Keratinocyte (primary cell): ENCODE data around the gene HERC2. TPM values are rescaled to one million over a fixed set of nuclear protein-coding genes. Genes with fewer than 3 reads are reported as not detected.

ENCODE experiments used
- DNase-seq: peaks from one replicate; pipeline ENCODE4 v3.0.0-alpha.2; 2011; ENCODE audit warnings: low read depth, missing footprints, low spot score
- FAIRE-seq: peaks from 2 replicates; lab custom pipeline; 2011; peaks lifted over from hg19 to GRCh38; lab: Jason Lieb, UNC
- H2AFZ ChIP-seq: 2 replicates; pipeline ENCODE4 v1.6.0; 2012; ENCODE audit warnings: low read length, control low read depth, inconsistent platforms; ENCODE audit not compliant: control insufficient read depth
- H3K27ac ChIP-seq: 2 replicates; pipeline ENCODE4 v1.5.1; 2011; ENCODE audit warnings: low read length; ENCODE audit not compliant: control insufficient read depth, insufficient read depth
- H3K27me3 ChIP-seq: 3 replicates; pipeline ENCODE4 v1.6.0; 2011; ENCODE audit warnings: low read length; ENCODE audit not compliant: control insufficient read depth, insufficient read depth; ENCODE audit errors: extremely low read depth
- H3K36me3 ChIP-seq, 2 experiments: 2 replicates in 1 of 2; 3 replicates in 1 of 2; pipeline ENCODE4 v1.5.1; 2011; ENCODE audit warnings: low read length in 2 of 2, mild to moderate bottlenecking in 1 of 2; ENCODE audit not compliant: control insufficient read depth in 2 of 2, insufficient read depth in 2 of 2; ENCODE audit errors: extremely low read depth in 1 of 2
- H3K4me1 ChIP-seq: 3 replicates; pipeline ENCODE4 v1.5.1; 2011; ENCODE audit warnings: low read length; ENCODE audit not compliant: control insufficient read depth, insufficient read depth; ENCODE audit errors: extremely low read depth
- H3K4me2 ChIP-seq: 3 replicates; pipeline ENCODE4 v1.6.0; 2011; ENCODE audit warnings: low read depth, low read length; ENCODE audit not compliant: control insufficient read depth, insufficient read depth; ENCODE audit errors: extremely low read depth
- H3K4me3 ChIP-seq, 3 experiments: fragments of 200-600 bp in 1 of 3; sonication (generic) in 1 of 3; 2 replicates in 2 of 3; 3 replicates in 1 of 3; pipeline ENCODE4 v1.5.1; 2011 to 2016; ENCODE audit warnings: low read length in 3 of 3, mild to moderate bottlenecking in 3 of 3, control low read depth in 2 of 3, inconsistent platforms in 1 of 3, low read depth in 1 of 3, mixed read lengths in 1 of 3, mixed run types in 1 of 3, moderate library complexity in 1 of 3; ENCODE audit not compliant: control insufficient read depth in 2 of 3, insufficient read depth in 2 of 3; ENCODE audit errors: extremely low read depth in 1 of 3
- H3K79me2 ChIP-seq: 2 replicates; pipeline ENCODE4 v1.6.0; 2012; ENCODE audit warnings: low read length; ENCODE audit not compliant: control insufficient read depth, insufficient read depth
- H3K9ac ChIP-seq: 3 replicates; pipeline ENCODE4 v1.6.0; 2011; ENCODE audit warnings: low read length; ENCODE audit not compliant: control insufficient read depth, insufficient read depth; ENCODE audit errors: extremely low read depth
- H3K9me1 ChIP-seq: 3 replicates; pipeline ENCODE4 v1.6.0; 2011; ENCODE audit warnings: low read length; ENCODE audit not compliant: control insufficient read depth, insufficient read depth; ENCODE audit errors: extremely low read depth
- H3K9me3 ChIP-seq: 2 replicates; pipeline ENCODE4 v1.5.1; 2012; ENCODE audit warnings: low read depth, low read length; ENCODE audit not compliant: control insufficient read depth
- H4K20me1 ChIP-seq: 3 replicates; pipeline ENCODE4 v1.6.0; 2011; ENCODE audit warnings: low read length; ENCODE audit not compliant: control insufficient read depth, insufficient read depth; ENCODE audit errors: extremely low read depth
- EZH2 ChIP-seq: IDR thresholded peaks from one replicate; pipeline ENCODE4 v1.6.1; 2012; ENCODE audit warnings: inconsistent platforms, mild to moderate bottlenecking, low read length, moderate library complexity
- dilution Hi-C: fragments of 300-500 bp; cut with MboI; formaldehyde crosslinking; loops from one replicate; pipeline ENCODE4 v1.7.0; 2020; ENCODE audit warnings: low sequenced_read_pairs; ENCODE audit not compliant: extremely low pct_ligation_motif_present
- polyA plus RNA-seq, 5 experiments: library from polyadenylated mRNA; depleted of rRNA in 3 of 5; stranded (reverse) in 3 of 5; stranded (forward) in 1 of 5; unstranded in 1 of 5; fragments of >200 nt; gene quantifications; 1 replicate in 1 of 5; 2 replicates in 3 of 5; 3 replicates in 1 of 5; pipeline versions ENCODE4 v1.2.1 to v1.2.3, GENCODE V29; 2011 to 2012; ENCODE audit warnings: missing spikeins in 2 of 5, low read depth in 1 of 5, low replicate concordance in 1 of 5
- small RNA-seq, 3 experiments: library from RNA; depleted of rRNA; stranded (forward); fragments of <200 nt; gene quantifications; one replicate each; pipeline ENCODE3, GENCODE V24; 2012; ENCODE audit warnings: low read depth in 3 of 3, low replicate concordance in 1 of 3; ENCODE audit not compliant: insufficient read length in 3 of 3
- TF ChIP-seq, protein P1 (sequence below), 3 experiments: IDR thresholded peaks in 1 of 3; conservative IDR thresholded peaks in 1 of 3; optimal IDR thresholded peaks in 1 of 3; 2 replicates in 2 of 3; 3 replicates in 1 of 3; pipeline versions ENCODE3 to v1.5.1; 2011; ENCODE audit warnings: low read length in 3 of 3, mild to moderate bottlenecking in 3 of 3, moderate library complexity in 2 of 3, control low read depth in 1 of 3, inconsistent platforms in 1 of 3; ENCODE audit not compliant: insufficient read depth in 2 of 3; ENCODE audit errors: extremely low read depth in 1 of 3

Gene HERC2
- polyA plus RNA-seq, 1 donor (not counting 4 experiments of a cell fraction or from before 2014, with no cell fraction given), result 12.4 TPM

DNA sequence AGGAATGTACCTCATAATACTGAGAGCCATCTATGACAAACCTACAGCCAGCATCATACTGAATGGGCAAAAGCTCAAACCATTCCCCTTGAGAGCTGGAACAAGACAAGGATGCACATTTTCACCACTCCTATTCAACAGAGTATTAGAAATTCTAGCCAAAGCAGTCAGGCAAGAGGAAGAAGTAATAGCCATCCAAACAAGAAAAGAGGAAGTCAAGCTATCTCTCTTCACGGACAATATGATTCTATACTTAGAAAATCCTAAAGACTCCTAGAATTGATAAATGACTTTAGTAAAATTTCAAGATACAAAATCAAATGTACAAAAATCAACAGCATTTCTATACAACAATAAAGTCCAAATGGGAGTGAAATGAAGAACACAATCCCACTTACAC lies 253.0 kb downstream of the HERC2 start:
- Histone ChIP-seq H4K20me1 (no peaks in the 10 kb centered on the region), H3K4me1 (no peaks in the 10 kb centered on the region), H3K4me3 (no peak overlapping the region), H3K36me3 (no peaks in the 10 kb centered on the region), H3K79me2 (no peaks in the 10 kb centered on the region), H3K9ac (no peak overlapping the region), H3K27me3 (no peaks in the 10 kb centered on the region), H3K9me3 (no peaks in the 10 kb centered on the region), H3K27ac (no peak overlapping the region), H3K4me2 (no peak overlapping the region), H3K9me1 (no peaks in the 10 kb centered on the region), H2AFZ (no peak overlapping the region)
- dilution Hi-C loops, result no loop called here
- FAIRE-seq, result no peak
- no peak for DNase-seq
- TF ChIP-seq, protein P1, sequence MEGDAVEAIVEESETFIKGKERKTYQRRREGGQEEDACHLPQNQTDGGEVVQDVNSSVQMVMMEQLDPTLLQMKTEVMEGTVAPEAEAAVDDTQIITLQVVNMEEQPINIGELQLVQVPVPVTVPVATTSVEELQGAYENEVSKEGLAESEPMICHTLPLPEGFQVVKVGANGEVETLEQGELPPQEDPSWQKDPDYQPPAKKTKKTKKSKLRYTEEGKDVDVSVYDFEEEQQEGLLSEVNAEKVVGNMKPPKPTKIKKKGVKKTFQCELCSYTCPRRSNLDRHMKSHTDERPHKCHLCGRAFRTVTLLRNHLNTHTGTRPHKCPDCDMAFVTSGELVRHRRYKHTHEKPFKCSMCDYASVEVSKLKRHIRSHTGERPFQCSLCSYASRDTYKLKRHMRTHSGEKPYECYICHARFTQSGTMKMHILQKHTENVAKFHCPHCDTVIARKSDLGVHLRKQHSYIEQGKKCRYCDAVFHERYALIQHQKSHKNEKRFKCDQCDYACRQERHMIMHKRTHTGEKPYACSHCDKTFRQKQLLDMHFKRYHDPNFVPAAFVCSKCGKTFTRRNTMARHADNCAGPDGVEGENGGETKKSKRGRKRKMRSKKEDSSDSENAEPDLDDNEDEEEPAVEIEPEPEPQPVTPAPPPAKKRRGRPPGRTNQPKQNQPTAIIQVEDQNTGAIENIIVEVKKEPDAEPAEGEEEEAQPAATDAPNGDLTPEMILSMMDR (optimal IDR thresholded peaks at IDR 0.05 in 1 of 3, IDR thresholded peaks at IDR 0.05 in 1 of 3, conservative IDR thresholded peaks at IDR 0.05 in 1 of 3; ENCODE audit: extremely low read depth in 1 of 3, insufficient read depth in 2 of 3, low read length in 3 of 3), result no peak
- no peak for TF ChIP-seq EZH2

DNA sequence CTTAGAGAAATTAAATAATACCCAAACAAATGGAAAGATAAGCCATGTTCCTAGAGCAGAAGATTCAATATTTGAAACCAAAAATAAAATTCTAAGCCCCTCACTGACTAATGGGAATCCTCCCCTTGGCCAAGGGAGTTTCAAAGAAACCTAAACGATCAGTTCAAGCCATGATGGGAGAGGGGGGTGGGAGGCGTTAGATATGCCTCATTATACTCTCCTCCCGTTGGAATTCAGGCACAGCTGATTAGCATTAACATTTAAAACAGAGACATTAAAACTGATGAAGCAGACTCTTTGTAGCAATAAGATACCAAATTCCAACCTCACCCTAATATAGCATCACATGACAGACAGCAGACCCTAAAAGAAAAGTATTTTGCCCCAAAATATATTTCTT lies 255.7 kb downstream of the HERC2 start:
- Histone ChIP-seq H2AFZ (no peak overlapping the region), H3K4me2 (no peak overlapping the region), H3K36me3 (no peaks in the 10 kb centered on the region), H3K9me3 (no peaks in the 10 kb centered on the region), H3K4me1 (no peaks in the 10 kb centered on the region), H3K9me1 (no peaks in the 10 kb centered on the region), H3K27ac (no peak overlapping the region), H3K4me3 (no peak overlapping the region), H4K20me1 (no peaks in the 10 kb centered on the region), H3K9ac (no peak overlapping the region), H3K79me2 (no peaks in the 10 kb centered on the region), H3K27me3 (no peaks in the 10 kb centered on the region)
- FAIRE-seq (no peak), DNase-seq (no peak)
- TF ChIP-seq, protein P1 (optimal IDR thresholded peaks at IDR 0.05 in 1 of 3, IDR thresholded peaks at IDR 0.05 in 1 of 3, conservative IDR thresholded peaks at IDR 0.05 in 1 of 3; ENCODE audit: extremely low read depth in 1 of 3, insufficient read depth in 2 of 3, low read length in 3 of 3), result no peak
- TF ChIP-seq EZH2, result no peak
- dilution Hi-C loops, result no loop called here

Small RNA genes lying within 50 kb of the gene (small RNA-seq; reads per million reads assigned to genes)
- gene AC091304.5, result 0 reads per million in 3 experiments

Other genes with a start within 250 kb of the HERC2 start
- gene OCA2, start 222.9 kb downstream of the HERC2 start, polyA plus RNA-seq, result 0.03 to 0.08 TPM (median 0.05 TPM) in 3 replicates
- not detected in 3 replicates for gene GOLGA6L24, start 35.9 kb upstream of the HERC2 start, polyA plus RNA-seq
- not detected in 3 replicates for gene GOLGA8F, start 56.5 kb upstream of the HERC2 start, polyA plus RNA-seq
- gene GOLGA8G, start 210.8 kb upstream of the HERC2 start, polyA plus RNA-seq, result not detected in 3 replicates
- not detected in 3 replicates for gene GOLGA6L25, start 231.4 kb upstream of the HERC2 start, polyA plus RNA-seq